HuH-7 (cell line): ENCODE measurements around the gene TSPAN7.

Experiments
- DNase-seq: peaks from one replicate; pipeline ENCODE4 v3.0.0; 2011; ENCODE audit warnings: low spot score

The TSPAN7 gene

GRCh38 chrX:38694394-38694793, 133.1 kb downstream of the TSPAN7 start:
- DNase-seq, result no peak

GRCh38 chrX:38697461-38697860, 136.1 kb downstream of the TSPAN7 start:
- no peak for DNase-seq

GRCh38 chrX:38699121-38699520, 137.8 kb downstream of the TSPAN7 start:
- no peak for DNase-seq

GRCh38 chrX:38699696-38700095, 138.4 kb downstream of the TSPAN7 start:
- DNase-seq, result no peak

GRCh38 chrX:38701073-38701472, 139.7 kb downstream of the TSPAN7 start:
- no peak for DNase-seq

GRCh38 chrX:38704146-38704882, 143.0 kb downstream of the TSPAN7 start:
- no peak for DNase-seq

GRCh38 chrX:38717871-38718270, 156.5 kb downstream of the TSPAN7 start:
- peak; percentile 11 for DNase-seq

- DNase-seq, result no peak
Measured at GRCh38 chrX:38718311-38718710, 157.0 kb downstream of the TSPAN7 start.

GRCh38 chrX:38726612-38727011, 165.3 kb downstream of the TSPAN7 start:
- DNase-seq, result no peak

GRCh38 chrX:38727668-38728067, 166.3 kb downstream of the TSPAN7 start:
- DNase-seq, result no peak

- DNase-seq, result no peak
Measured at GRCh38 chrX:38732866-38733265, 171.5 kb downstream of the TSPAN7 start.
